Liver (tissue), 9 donors: ENCODE measurements around the gene CAMK2B. TPM values are rescaled to one million over a fixed set of nuclear protein-coding genes. Genes with fewer than 3 reads are reported as not detected.

Experiments used
- DNase-seq: peaks from one replicate; pipeline ENCODE4 v3.0.0-alpha.2; 2017; ENCODE audit warnings: low spot score
- H3K27ac ChIP-seq, 2 donors: one replicate each; pipeline ENCODE4 v1.7.0; 2013; ENCODE audit warnings: inconsistent platforms in 2 of 2, low read length in 2 of 2, control low read depth in 1 of 2, low read depth in 1 of 2, mild to moderate bottlenecking in 1 of 2
- H3K27me3 ChIP-seq, 4 donors: one replicate each; pipeline versions ENCODE4 v1.6.1 to v1.7.0; 2013; ENCODE audit warnings: low read length in 3 of 4, inconsistent platforms in 1 of 4, mild to moderate bottlenecking in 1 of 4, moderate library complexity in 1 of 4; ENCODE audit not compliant: control insufficient read depth in 4 of 4, insufficient read depth in 4 of 4
- H3K36me3 ChIP-seq, 4 donors: one replicate each; pipeline versions ENCODE4 v1.6.1 to v1.7.0; 2013; ENCODE audit warnings: low read length in 3 of 4, mild to moderate bottlenecking in 3 of 4, low read depth in 1 of 4, moderate library complexity in 1 of 4; ENCODE audit not compliant: control insufficient read depth in 4 of 4, insufficient read depth in 3 of 4
- H3K4me1 ChIP-seq, 4 donors: one replicate each; pipeline versions ENCODE4 v1.6.1 to v1.7.0; 2013; ENCODE audit warnings: low read length in 3 of 4, mild to moderate bottlenecking in 3 of 4, moderate library complexity in 1 of 4; ENCODE audit not compliant: control insufficient read depth in 4 of 4, insufficient read depth in 4 of 4
- H3K4me3 ChIP-seq, 3 donors: one replicate each; pipeline versions ENCODE4 v1.6.1 to v1.7.0; 2013; ENCODE audit warnings: low read length in 3 of 3, control low read depth in 1 of 3, low read depth in 1 of 3, mild to moderate bottlenecking in 1 of 3
- H3K9ac ChIP-seq, 2 donors: one replicate each; pipeline ENCODE4 v1.7.0; 2013; ENCODE audit warnings: low read length in 2 of 2, mild to moderate bottlenecking in 2 of 2, moderate library complexity in 2 of 2, control low read depth in 1 of 2, low read depth in 1 of 2
- H3K9me3 ChIP-seq, 4 donors: one replicate each; pipeline versions ENCODE4 v1.6.1 to v1.7.0; 2013; ENCODE audit warnings: low read length in 3 of 4; ENCODE audit not compliant: control insufficient read depth in 4 of 4
- EGR1 ChIP-seq, 2 donors: IDR thresholded peaks; 2 replicates each; pipeline ENCODE4 v1.6.1; 2016 to 2018; ENCODE audit warnings: antibody characterized with exemption in 2 of 2, low read depth in 2 of 2
- FOXA1 ChIP-seq: IDR thresholded peaks from 2 replicates; pipeline ENCODE4 v1.6.1; 2016; ENCODE audit warnings: antibody characterized with exemption
- FOXA2 ChIP-seq: IDR thresholded peaks from 2 replicates; pipeline ENCODE4 v1.6.1; 2016; ENCODE audit warnings: antibody characterized with exemption
- GABPA ChIP-seq, 2 donors: IDR thresholded peaks in 1 of 2; conservative IDR thresholded peaks in 1 of 2; 2 replicates each; pipeline ENCODE4 v1.6.1; 2016; ENCODE audit warnings: antibody characterized with exemption in 2 of 2, mild to moderate bottlenecking in 1 of 2, moderate library complexity in 1 of 2
- HNF4A ChIP-seq, 2 donors: conservative IDR thresholded peaks; 2 replicates each; pipeline ENCODE4 v1.6.1; 2016; ENCODE audit warnings: antibody characterized with exemption in 2 of 2, mild to moderate bottlenecking in 2 of 2
- HNF4G ChIP-seq: IDR thresholded peaks from 2 replicates; pipeline ENCODE4 v1.6.1; 2016; ENCODE audit warnings: antibody characterized with exemption
- JUND ChIP-seq, 2 donors: IDR thresholded peaks; 2 replicates each; pipeline ENCODE4 v1.6.1; 2016; ENCODE audit warnings: antibody characterized with exemption in 2 of 2
- RAD21 ChIP-seq, 2 donors: IDR thresholded peaks; 2 replicates each; pipeline ENCODE4 v1.6.1; 2016; ENCODE audit warnings: antibody characterized with exemption in 2 of 2, mild to moderate bottlenecking in 2 of 2
- RXRA ChIP-seq, 2 donors: IDR thresholded peaks; 2 replicates each; pipeline ENCODE4 v1.6.1; 2017 to 2018; ENCODE audit warnings: antibody characterized with exemption in 2 of 2, mild to moderate bottlenecking in 1 of 2
- SP1 ChIP-seq: IDR thresholded peaks from 2 replicates; pipeline ENCODE4 v1.6.1; 2018; ENCODE audit warnings: antibody characterized with exemption, mild to moderate bottlenecking
- TAF1 ChIP-seq: conservative IDR thresholded peaks from 2 replicates; pipeline ENCODE4 v1.6.1; 2016; ENCODE audit warnings: antibody characterized with exemption, mild to moderate bottlenecking
- YY1 ChIP-seq: IDR thresholded peaks from 2 replicates; pipeline ENCODE4 v1.6.1; 2016; ENCODE audit warnings: antibody characterized with exemption, mild to moderate bottlenecking
- WGBS: extraction: QIAGEN DNeasy Blood & Tissue Kit; methylation state at CpG from one replicate; pipeline ENCODE4 v1.1.7; 2013; 5-methylcytosine and 5-hydroxymethylcytosine counted together
- polyA plus RNA-seq, 2 donors: library from polyadenylated mRNA; stranded (reverse) in 1 of 2; unstranded in 1 of 2; fragments of 200-250 nt in 1 of 2; fragments of >200 nt in 1 of 2; fragmentation: Nextera tagmentation in 1 of 2; extraction: Ambion mirVana in 1 of 2; gene quantifications; one replicate each; pipeline versions ENCODE4 v1.2.1 to v1.2.3, GENCODE V29; 2013 to 2015
- total RNA-seq, 2 donors: library from RNA; depleted of rRNA; stranded (reverse); fragments of >200 nt; gene quantifications; one replicate each; pipeline ENCODE4 v1.2.3, GENCODE V29; 2014
- TF ChIP-seq, protein P1 (sequence below): fragments of 150-350 bp; IDR thresholded peaks from 2 replicates; pipeline ENCODE4 v1.5.1; 2017; ENCODE audit warnings: improper control_type of control experiment, low read depth, low read length; ENCODE audit not compliant: missing input control
- TF ChIP-seq, protein P2 (sequence below): IDR thresholded peaks from 2 replicates; pipeline ENCODE4 v1.6.1; 2016; ENCODE audit warnings: antibody characterized with exemption
- TF ChIP-seq, protein P3 (sequence below): IDR thresholded peaks from 2 replicates; pipeline ENCODE4 v1.6.1; 2016; ENCODE audit warnings: antibody characterized with exemption
- TF ChIP-seq, protein P4 (sequence below): IDR thresholded peaks from 2 replicates; pipeline ENCODE4 v1.6.1; 2016; ENCODE audit warnings: antibody characterized with exemption, mild to moderate bottlenecking
- donor health status: healthy.
- donor health status: healthy.
- donor health status: healthy.
- donor health status: healthy.
- donor health status: healthy.

Gene CAMK2B
- total and polyA plus RNA-seq, 4 donors: 2.1 to 3.3 (median 2.2) TPM; not detected in 1

DNA sequence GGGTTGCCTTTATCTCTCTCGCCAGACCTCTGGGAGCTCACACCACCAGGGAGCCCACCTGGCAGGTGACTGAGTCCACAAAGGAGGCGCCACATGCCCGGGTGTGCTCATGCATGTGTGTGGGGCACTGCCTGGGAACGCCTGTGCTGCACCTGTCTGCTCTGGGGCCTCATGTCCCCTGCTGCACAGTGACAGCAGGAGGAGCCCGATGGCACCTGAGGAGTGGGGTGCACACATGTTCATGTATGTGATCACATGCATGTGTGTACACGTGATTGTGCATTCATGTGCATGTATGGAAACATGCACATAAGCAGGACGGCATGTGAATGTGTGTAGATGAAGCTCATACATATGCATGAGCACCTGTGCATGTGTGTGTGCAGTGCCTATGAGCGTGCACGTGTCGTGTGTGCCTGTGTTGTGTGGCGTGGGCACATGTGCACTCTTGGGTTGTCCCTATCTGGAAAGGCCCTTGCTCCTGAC is 102.6 kb downstream of the CAMK2B start:
- no peaks in the 10 kb centered on the region for H3K36me3 ChIP-seq
- no peak overlapping the region for H3K4me3 ChIP-seq
- H3K4me1 ChIP-seq: no peaks in the 10 kb centered on the region
- no peak for TF ChIP-seq SP1
- no peak for TF ChIP-seq TAF1
- no peak for TF ChIP-seq FOXA1
- TF ChIP-seq, protein P1, sequence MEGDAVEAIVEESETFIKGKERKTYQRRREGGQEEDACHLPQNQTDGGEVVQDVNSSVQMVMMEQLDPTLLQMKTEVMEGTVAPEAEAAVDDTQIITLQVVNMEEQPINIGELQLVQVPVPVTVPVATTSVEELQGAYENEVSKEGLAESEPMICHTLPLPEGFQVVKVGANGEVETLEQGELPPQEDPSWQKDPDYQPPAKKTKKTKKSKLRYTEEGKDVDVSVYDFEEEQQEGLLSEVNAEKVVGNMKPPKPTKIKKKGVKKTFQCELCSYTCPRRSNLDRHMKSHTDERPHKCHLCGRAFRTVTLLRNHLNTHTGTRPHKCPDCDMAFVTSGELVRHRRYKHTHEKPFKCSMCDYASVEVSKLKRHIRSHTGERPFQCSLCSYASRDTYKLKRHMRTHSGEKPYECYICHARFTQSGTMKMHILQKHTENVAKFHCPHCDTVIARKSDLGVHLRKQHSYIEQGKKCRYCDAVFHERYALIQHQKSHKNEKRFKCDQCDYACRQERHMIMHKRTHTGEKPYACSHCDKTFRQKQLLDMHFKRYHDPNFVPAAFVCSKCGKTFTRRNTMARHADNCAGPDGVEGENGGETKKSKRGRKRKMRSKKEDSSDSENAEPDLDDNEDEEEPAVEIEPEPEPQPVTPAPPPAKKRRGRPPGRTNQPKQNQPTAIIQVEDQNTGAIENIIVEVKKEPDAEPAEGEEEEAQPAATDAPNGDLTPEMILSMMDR: no peak
- TF ChIP-seq GABPA (IDR thresholded peaks at IDR 0.05 in 1 of 2, conservative IDR thresholded peaks at IDR 0.05 in 1 of 2): no peak
- TF ChIP-seq RXRA (IDR thresholded peaks at IDR 0.05): no peak
- no peak for TF ChIP-seq YY1
- TF ChIP-seq HNF4A (conservative IDR thresholded peaks at IDR 0.05): no peak
- TF ChIP-seq, protein P2, sequence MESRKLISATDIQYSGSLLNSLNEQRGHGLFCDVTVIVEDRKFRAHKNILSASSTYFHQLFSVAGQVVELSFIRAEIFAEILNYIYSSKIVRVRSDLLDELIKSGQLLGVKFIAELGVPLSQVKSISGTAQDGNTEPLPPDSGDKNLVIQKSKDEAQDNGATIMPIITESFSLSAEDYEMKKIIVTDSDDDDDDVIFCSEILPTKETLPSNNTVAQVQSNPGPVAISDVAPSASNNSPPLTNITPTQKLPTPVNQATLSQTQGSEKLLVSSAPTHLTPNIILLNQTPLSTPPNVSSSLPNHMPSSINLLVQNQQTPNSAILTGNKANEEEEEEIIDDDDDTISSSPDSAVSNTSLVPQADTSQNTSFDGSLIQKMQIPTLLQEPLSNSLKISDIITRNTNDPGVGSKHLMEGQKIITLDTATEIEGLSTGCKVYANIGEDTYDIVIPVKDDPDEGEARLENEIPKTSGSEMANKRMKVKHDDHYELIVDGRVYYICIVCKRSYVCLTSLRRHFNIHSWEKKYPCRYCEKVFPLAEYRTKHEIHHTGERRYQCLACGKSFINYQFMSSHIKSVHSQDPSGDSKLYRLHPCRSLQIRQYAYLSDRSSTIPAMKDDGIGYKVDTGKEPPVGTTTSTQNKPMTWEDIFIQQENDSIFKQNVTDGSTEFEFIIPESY: no peak
- DNase-seq: no peak
- H3K9me3 ChIP-seq: no peaks in the 10 kb centered on the region
- 90% methylated on average over 11 of the region's 11 CpGs for WGBS
- no peaks in the 10 kb centered on the region for H3K27me3 ChIP-seq
- no peak overlapping the region for H3K27ac ChIP-seq
- H3K9ac ChIP-seq: no peak overlapping the region

DNA sequence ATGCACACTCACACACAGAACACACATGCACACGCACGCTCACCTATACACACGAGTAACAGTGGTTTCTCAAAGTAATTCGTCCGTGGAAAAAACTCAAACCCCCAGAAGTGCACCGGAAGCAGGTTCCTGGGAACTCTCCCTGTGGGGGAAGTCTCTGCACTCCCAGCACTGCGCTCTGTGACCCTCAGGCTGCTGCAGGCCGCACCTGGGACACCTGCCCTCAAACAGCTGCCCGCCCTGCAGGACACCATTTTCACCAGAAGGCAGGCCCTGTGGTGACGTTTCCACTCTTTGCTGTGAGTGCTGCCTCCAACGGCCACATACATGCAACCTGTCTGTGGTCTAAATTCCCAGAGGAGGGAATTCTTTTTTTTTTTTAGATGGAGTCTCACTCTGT is 103.3 kb downstream of the CAMK2B start:
- H3K9me3 ChIP-seq: no peaks in the 10 kb centered on the region
- TF ChIP-seq EGR1 (IDR thresholded peaks at IDR 0.05; ENCODE audit: low read depth in 2 of 2) (no peak), YY1 (no peak), FOXA2 (no peak), JUND (IDR thresholded peaks at IDR 0.05) (no peak), TAF1 (no peak), SP1 (no peak), FOXA1 (no peak), HNF4G (no peak), GABPA (IDR thresholded peaks at IDR 0.05 in 1 of 2, conservative IDR thresholded peaks at IDR 0.05 in 1 of 2) (no peak), RAD21 (IDR thresholded peaks at IDR 0.05) (no peak), RXRA (IDR thresholded peaks at IDR 0.05) (no peak)
- TF ChIP-seq, protein P3, sequence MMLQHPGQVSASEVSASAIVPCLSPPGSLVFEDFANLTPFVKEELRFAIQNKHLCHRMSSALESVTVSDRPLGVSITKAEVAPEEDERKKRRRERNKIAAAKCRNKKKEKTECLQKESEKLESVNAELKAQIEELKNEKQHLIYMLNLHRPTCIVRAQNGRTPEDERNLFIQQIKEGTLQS: no peak
- TF ChIP-seq, protein P4, sequence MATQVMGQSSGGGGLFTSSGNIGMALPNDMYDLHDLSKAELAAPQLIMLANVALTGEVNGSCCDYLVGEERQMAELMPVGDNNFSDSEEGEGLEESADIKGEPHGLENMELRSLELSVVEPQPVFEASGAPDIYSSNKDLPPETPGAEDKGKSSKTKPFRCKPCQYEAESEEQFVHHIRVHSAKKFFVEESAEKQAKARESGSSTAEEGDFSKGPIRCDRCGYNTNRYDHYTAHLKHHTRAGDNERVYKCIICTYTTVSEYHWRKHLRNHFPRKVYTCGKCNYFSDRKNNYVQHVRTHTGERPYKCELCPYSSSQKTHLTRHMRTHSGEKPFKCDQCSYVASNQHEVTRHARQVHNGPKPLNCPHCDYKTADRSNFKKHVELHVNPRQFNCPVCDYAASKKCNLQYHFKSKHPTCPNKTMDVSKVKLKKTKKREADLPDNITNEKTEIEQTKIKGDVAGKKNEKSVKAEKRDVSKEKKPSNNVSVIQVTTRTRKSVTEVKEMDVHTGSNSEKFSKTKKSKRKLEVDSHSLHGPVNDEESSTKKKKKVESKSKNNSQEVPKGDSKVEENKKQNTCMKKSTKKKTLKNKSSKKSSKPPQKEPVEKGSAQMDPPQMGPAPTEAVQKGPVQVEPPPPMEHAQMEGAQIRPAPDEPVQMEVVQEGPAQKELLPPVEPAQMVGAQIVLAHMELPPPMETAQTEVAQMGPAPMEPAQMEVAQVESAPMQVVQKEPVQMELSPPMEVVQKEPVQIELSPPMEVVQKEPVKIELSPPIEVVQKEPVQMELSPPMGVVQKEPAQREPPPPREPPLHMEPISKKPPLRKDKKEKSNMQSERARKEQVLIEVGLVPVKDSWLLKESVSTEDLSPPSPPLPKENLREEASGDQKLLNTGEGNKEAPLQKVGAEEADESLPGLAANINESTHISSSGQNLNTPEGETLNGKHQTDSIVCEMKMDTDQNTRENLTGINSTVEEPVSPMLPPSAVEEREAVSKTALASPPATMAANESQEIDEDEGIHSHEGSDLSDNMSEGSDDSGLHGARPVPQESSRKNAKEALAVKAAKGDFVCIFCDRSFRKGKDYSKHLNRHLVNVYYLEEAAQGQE: no peak
- TF ChIP-seq, protein P1: no peak
- TF ChIP-seq, protein P2: no peak
- 85% methylated on average over 11 of the region's 11 CpGs for WGBS

More for the DNA sequence above, 103.3 kb downstream of the CAMK2B start:
- H3K9ac ChIP-seq: no peak overlapping the region
- DNase-seq: no peak
- no peaks in the 10 kb centered on the region for H3K36me3 ChIP-seq
- no peak overlapping the region for H3K27ac ChIP-seq
- no peaks in the 10 kb centered on the region for H3K27me3 ChIP-seq
- H3K4me3 ChIP-seq: no peak overlapping the region
- no peaks in the 10 kb centered on the region for H3K4me1 ChIP-seq
